Gastrocnemius medialis (tissue), 4 donors: ENCODE results near the gene GALNT4.

Experiments
- CTCF ChIP-seq, 5 experiments: fragments of 450-650 bp in 3 of 5; fragments of 200-600 bp in 2 of 5; sonication (generic) in 2 of 5; IDR thresholded peaks in 4 of 5; conservative IDR thresholded peaks in 1 of 5; 1 replicate in 4 of 5; 2 replicates in 1 of 5; pipeline ENCODE4 v1.5.1; 2016 to 2019; ENCODE audit warnings: antibody characterized with exemption in 5 of 5, mild to moderate bottlenecking in 3 of 5, moderate library complexity in 3 of 5
- POLR2A ChIP-seq, 2 donors: fragments of 450-650 bp; IDR thresholded peaks; one replicate each; pipeline ENCODE4 v1.6.1; 2017; ENCODE audit warnings: antibody characterized with exemption in 2 of 2, mild to moderate bottlenecking in 2 of 2, moderate library complexity in 2 of 2

- TF ChIP-seq POLR2A (IDR thresholded peaks at IDR 0.05) (no peak), CTCF (IDR thresholded peaks at IDR 0.05 in 4 of 5, conservative IDR thresholded peaks at IDR 0.05 in 1 of 5) (no peak)
Observed at GRCh38 chr12:89538897-89539296, 14.3 kb upstream of the GALNT4 start.
